Jurkat, Clone E6-1 (cell line): Measurements from ENCODE around the gene ADAMTSL3.
"Not testable (repeated sequence)": the region's sequence is repeated elsewhere in the genome, so short reads cannot be mapped to it uniquely, and the experiment has no call there.

Experiments used
- DNase-seq: peaks from one replicate; pipeline ENCODE4 v3.0.0-alpha.2; 2011; ENCODE audit warnings: low read depth, low spot score
- H3K4me3 ChIP-seq: 2 replicates; pipeline ENCODE4 v1.5.1; 2011; ENCODE audit warnings: mild to moderate bottlenecking, low read length, control low read depth, moderate library complexity

ADAMTSL3 gene

GRCh38 chr15:83694536-83694935, 40.6 kb downstream of the ADAMTSL3 start:
- DNase-seq, result no peak
- no peak overlapping the region for H3K4me3 ChIP-seq

GRCh38 chr15:83695246-83695645, 41.3 kb downstream of the ADAMTSL3 start:
- H3K4me3 ChIP-seq, result no peak overlapping the region
- DNase-seq, result no peak

- no peak for DNase-seq
- H3K4me3 ChIP-seq, result no peak overlapping the region
These were observed 42.0 kb downstream of the ADAMTSL3 start for GRCh38 chr15:83695901-83696425.

- no peak overlapping the region for H3K4me3 ChIP-seq
- DNase-seq, result no peak
These were observed 43.8 kb downstream of the ADAMTSL3 start for GRCh38 chr15:83697716-83698115.

- DNase-seq, result no peak
These were observed 44.4 kb downstream of the ADAMTSL3 start for GRCh38 chr15:83698294-83698693.

GRCh38 chr15:83699028-83699427, 45.1 kb downstream of the ADAMTSL3 start:
- no peak overlapping the region for H3K4me3 ChIP-seq
- DNase-seq, result no peak

More at GRCh38 chr15:83698294-83698693, 44.4 kb downstream of the ADAMTSL3 start:
- H3K4me3 ChIP-seq, result no peak overlapping the region

GRCh38 chr15:83700082-83700481, 46.2 kb downstream of the ADAMTSL3 start:
- H3K4me3 ChIP-seq, result no peak overlapping the region
- no peak for DNase-seq

GRCh38 chr15:83702314-83702713, 48.4 kb downstream of the ADAMTSL3 start:
- H3K4me3 ChIP-seq, DNase-seq: not testable (repeated sequence)

GRCh38 chr15:83708328-83708727, 54.4 kb downstream of the ADAMTSL3 start:
- DNase-seq, result no peak
- H3K4me3 ChIP-seq, result no peak overlapping the region

GRCh38 chr15:83709241-83709640, 55.3 kb downstream of the ADAMTSL3 start:
- no peak overlapping the region for H3K4me3 ChIP-seq
- DNase-seq, result no peak

- no peak overlapping the region for H3K4me3 ChIP-seq
- DNase-seq, result no peak
These were observed 55.9 kb downstream of the ADAMTSL3 start for GRCh38 chr15:83709811-83710210.

GRCh38 chr15:83710452-83710851, 56.5 kb downstream of the ADAMTSL3 start:
- DNase-seq, result no peak
- no peak overlapping the region for H3K4me3 ChIP-seq

- no peak for DNase-seq
- H3K4me3 ChIP-seq, result no peak overlapping the region
These were observed 57.3 kb downstream of the ADAMTSL3 start for GRCh38 chr15:83711236-83711635.

GRCh38 chr15:83713242-83713641, 59.3 kb downstream of the ADAMTSL3 start:
- H3K4me3 ChIP-seq, result no peak overlapping the region
- DNase-seq, result no peak

- no peak overlapping the region for H3K4me3 ChIP-seq
- DNase-seq, result no peak
These were observed 61.2 kb downstream of the ADAMTSL3 start for GRCh38 chr15:83714939-83715628.

GRCh38 chr15:83716605-83717004, 62.7 kb downstream of the ADAMTSL3 start:
- no peak for DNase-seq
- H3K4me3 ChIP-seq, result no peak overlapping the region

GRCh38 chr15:83717010-83717409, 63.1 kb downstream of the ADAMTSL3 start:
- DNase-seq, result no peak
- H3K4me3 ChIP-seq, result no peak overlapping the region

GRCh38 chr15:83720468-83720867, 66.5 kb downstream of the ADAMTSL3 start:
- no peak overlapping the region for H3K4me3 ChIP-seq
- DNase-seq, result no peak

GRCh38 chr15:83721031-83721430, 67.1 kb downstream of the ADAMTSL3 start:
- H3K4me3 ChIP-seq, result no peak overlapping the region
- no peak for DNase-seq

- DNase-seq, result no peak
- no peak overlapping the region for H3K4me3 ChIP-seq
These were observed 68.1 kb downstream of the ADAMTSL3 start for GRCh38 chr15:83721981-83722380.

GRCh38 chr15:83723216-83723615, 69.3 kb downstream of the ADAMTSL3 start:
- H3K4me3 ChIP-seq, result no peak overlapping the region
- no peak for DNase-seq
